CD4-positive, alpha-beta T cell (primary cell): ENCODE measurements around the gene PTPRD. TPM values are rescaled to one million over a fixed set of nuclear protein-coding genes. Genes with fewer than 3 reads are reported as not detected.

Experiments
- ATAC-seq: fragments of 200-7000 bp; cut with Tn5 transposase; one replicate; pipeline ENCODE4 v1.10.0; 2022; ENCODE audit warnings: mild to moderate bottlenecking; ENCODE audit not compliant: poor library complexity
- CTCF ChIA-PET: fragments of 350-600 bp; sonication (Branson Sonifier 250); formaldehyde crosslinking; loops from one replicate; lab custom pipeline; 2021; ENCODE audit warnings: antibody characterized with exemption, inconsistent platforms; lab: Charles Lee
- POLR2A ChIA-PET: fragments of 350-600 bp; sonication (Branson Sonifier 250); formaldehyde crosslinking; loops from one replicate; lab custom pipeline; 2021; ENCODE audit warnings: antibody characterized with exemption, inconsistent platforms; lab: Charles Lee
- DNase-seq, 14 experiments: peaks; one replicate each; pipeline ENCODE4 v3.0.0-alpha.2; 2013 to 2020; ENCODE audit warnings: mixed read lengths in 2 of 14
- H3K27ac ChIP-seq, 2 donors: one replicate each; pipeline versions ENCODE4 v1.5.1 to v1.7.0; 2013; ENCODE audit warnings: low read length in 2 of 2, low read depth in 1 of 2, mild to moderate bottlenecking in 1 of 2
- H3K27me3 ChIP-seq, 2 experiments: 1 replicate in 1 of 2; 2 replicates in 1 of 2; pipeline versions ENCODE4 v1.6.1 to v1.7.0; 2013; ENCODE audit warnings: low read length in 2 of 2, control low read depth in 1 of 2, mild to moderate bottlenecking in 1 of 2, moderate library complexity in 1 of 2; ENCODE audit not compliant: insufficient read depth in 2 of 2, control insufficient read depth in 1 of 2
- H3K36me3 ChIP-seq: one replicate; pipeline ENCODE4 v1.6.1; 2013; ENCODE audit warnings: low read length, control low read depth; ENCODE audit not compliant: insufficient read depth
- H3K4me1 ChIP-seq: one replicate; pipeline ENCODE4 v1.6.1; 2013; ENCODE audit warnings: low read length, control low read depth; ENCODE audit not compliant: insufficient read depth
- H3K4me3 ChIP-seq: one replicate; pipeline ENCODE4 v1.5.1; 2013; ENCODE audit warnings: mild to moderate bottlenecking, low read length, moderate library complexity
- H3K9me3 ChIP-seq, 2 experiments: 1 replicate in 1 of 2; 2 replicates in 1 of 2; pipeline versions ENCODE4 v1.6.1 to v1.7.0; 2013; ENCODE audit warnings: low read length in 2 of 2, mild to moderate bottlenecking in 2 of 2, control low read depth in 1 of 2, moderate library complexity in 1 of 2; ENCODE audit not compliant: control insufficient read depth in 1 of 2, insufficient read depth in 1 of 2
- H3K27ac Mint-ChIP-seq: one replicate; pipeline ENCODE4 v1.8.0; 2020; ENCODE audit warnings: mixed read lengths
- H3K27me3 Mint-ChIP-seq: one replicate; pipeline ENCODE4 v1.8.0; 2021; ENCODE audit warnings: mixed read lengths
- H3K36me3 Mint-ChIP-seq: one replicate; pipeline ENCODE4 v1.8.0; 2021; ENCODE audit warnings: low read depth, mixed read lengths
- H3K4me1 Mint-ChIP-seq: one replicate; pipeline ENCODE4 v1.8.0; 2021; ENCODE audit warnings: low read depth, mixed read lengths
- H3K4me3 Mint-ChIP-seq: one replicate; pipeline ENCODE4 v1.8.0; 2020; ENCODE audit warnings: mild to moderate bottlenecking, mixed read lengths
- H3K9me3 Mint-ChIP-seq: one replicate; pipeline ENCODE4 v1.8.0; 2020; ENCODE audit warnings: mixed read lengths
- CTCF ChIP-seq: fragments of 200-600 bp; IDR thresholded peaks from one replicate; pipeline ENCODE4 v1.8.0; 2022; ENCODE audit warnings: antibody characterized with exemption, mild to moderate bottlenecking
- intact Hi-C, 2 experiments: fragments of 100-400 bp; cut with DNase I in 1 of 2; cut with micrococcal nuclease in 1 of 2; formaldehyde crosslinking; loops; one replicate each; pipeline versions ENCODE4 v1.15.1 to v1.9.0; 2023 to 2025; cut with DNase I, micrococcal nuclease
- total RNA-seq, 174 experiments: library from RNA in 2 of 174; stranded (reverse) in 2 of 174; gene quantifications; one replicate each; pipeline ENCODE4 v1.2.3 and lab custom pipeline; 2021 to 2026

The PTPRD gene
- total RNA-seq, 2 experiments from 2014 or later: not detected

- H3K27me3 ChIP-seq: no peaks in the 10 kb centered on the region
- H3K9me3 ChIP-seq: no peaks in the 10 kb centered on the region
- H3K27me3 Mint-ChIP-seq: no peaks in the 10 kb centered on the region
- no peak overlapping the region for H3K27ac ChIP-seq
- CTCF ChIA-PET: no interaction called here
- no peaks in the 10 kb centered on the region for H3K4me1 Mint-ChIP-seq
- POLR2A ChIA-PET: no interaction called here
- H3K27ac Mint-ChIP-seq: no peak overlapping the region
- no peaks in the 10 kb centered on the region for H3K36me3 Mint-ChIP-seq
- no peaks in the 10 kb centered on the region for H3K36me3 ChIP-seq
- ATAC-seq: no peak
- H3K4me3 Mint-ChIP-seq: no peak overlapping the region
- H3K9me3 Mint-ChIP-seq: no peaks in the 10 kb centered on the region
- no peak overlapping the region for H3K4me3 ChIP-seq
- TF ChIP-seq CTCF: no peak
- H3K4me1 ChIP-seq: no peaks in the 10 kb centered on the region
- no peak for DNase-seq
- intact Hi-C loops: no loop called here
Measured at GRCh38 chr9:8622222-8622802, 1990.5 kb downstream of the PTPRD start.

GRCh38 chr9:8621416-8621815 is 1991.4 kb downstream of the PTPRD start:
- H3K27me3 Mint-ChIP-seq: no peaks in the 10 kb centered on the region
- no peak for TF ChIP-seq CTCF
- ATAC-seq (no peak), DNase-seq (no peak)
- CTCF ChIA-PET: no interaction called here
- no peaks in the 10 kb centered on the region for H3K4me1 ChIP-seq
- no peaks in the 10 kb centered on the region for H3K36me3 Mint-ChIP-seq
- H3K4me3 ChIP-seq: no peak overlapping the region
- POLR2A ChIA-PET: no interaction called here
- no peak overlapping the region for H3K27ac ChIP-seq
- no peaks in the 10 kb centered on the region for H3K27me3 ChIP-seq
- intact Hi-C loops: no loop called here
- H3K9me3 ChIP-seq: no peaks in the 10 kb centered on the region
- no peak overlapping the region for H3K4me3 Mint-ChIP-seq
- H3K36me3 ChIP-seq: no peaks in the 10 kb centered on the region
- H3K9me3 Mint-ChIP-seq: no peaks in the 10 kb centered on the region
- no peak overlapping the region for H3K27ac Mint-ChIP-seq
- no peaks in the 10 kb centered on the region for H3K4me1 Mint-ChIP-seq

GRCh38 chr9:8616414-8616813 is 1996.4 kb downstream of the PTPRD start:
- ChIA-PET CTCF (no interaction called here), POLR2A (no interaction called here)
- ATAC-seq (no peak), DNase-seq (no peak)
- H3K9me3 Mint-ChIP-seq: no peaks in the 10 kb centered on the region
- no peaks in the 10 kb centered on the region for H3K4me1 Mint-ChIP-seq
- no peak overlapping the region for H3K4me3 Mint-ChIP-seq
- Histone ChIP-seq H3K4me1 (no peaks in the 10 kb centered on the region), H3K9me3 (no peaks in the 10 kb centered on the region), H3K36me3 (no peaks in the 10 kb centered on the region), H3K27ac (no peak overlapping the region), H3K4me3 (no peak overlapping the region), H3K27me3 (no peaks in the 10 kb centered on the region)
- intact Hi-C loops: no loop called here
- H3K27ac Mint-ChIP-seq: no peak overlapping the region
- H3K27me3 Mint-ChIP-seq: no peaks in the 10 kb centered on the region
- no peak for TF ChIP-seq CTCF
- no peaks in the 10 kb centered on the region for H3K36me3 Mint-ChIP-seq
